ENCODE results near the gene PDGFRB.

DNA sequence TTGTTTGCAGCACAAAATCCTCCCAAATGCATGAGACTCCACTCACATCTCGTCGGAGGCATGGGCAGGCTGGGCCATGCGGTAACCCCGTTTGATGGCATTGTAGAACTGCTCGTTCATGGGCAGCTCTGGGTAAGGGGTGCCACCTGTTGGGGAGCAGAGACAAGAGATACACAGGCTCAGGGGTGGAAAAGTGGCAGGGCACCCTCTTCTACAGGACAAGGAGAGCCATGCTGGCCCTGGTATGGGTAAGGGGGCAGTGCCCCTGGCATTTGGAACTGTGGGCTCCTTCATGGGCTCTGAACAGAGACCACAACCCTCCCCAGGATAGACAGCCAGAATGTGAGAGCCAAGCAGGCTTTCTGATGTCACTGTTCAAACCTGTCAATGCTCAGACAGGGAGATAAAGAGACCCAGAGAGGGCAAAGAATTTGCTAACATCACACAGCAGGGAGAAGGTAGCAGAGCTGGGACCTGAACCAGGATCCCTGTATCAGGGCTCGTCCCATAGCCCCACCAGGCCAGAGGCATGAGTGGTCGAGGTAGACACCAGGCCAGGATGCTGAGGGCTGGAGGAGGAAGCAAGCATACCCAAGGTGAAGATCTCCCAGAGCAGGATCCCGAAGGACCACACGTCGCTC, 36.1 kb downstream of the PDGFRB start:
- TF ChIP-seq, protein P1, sequence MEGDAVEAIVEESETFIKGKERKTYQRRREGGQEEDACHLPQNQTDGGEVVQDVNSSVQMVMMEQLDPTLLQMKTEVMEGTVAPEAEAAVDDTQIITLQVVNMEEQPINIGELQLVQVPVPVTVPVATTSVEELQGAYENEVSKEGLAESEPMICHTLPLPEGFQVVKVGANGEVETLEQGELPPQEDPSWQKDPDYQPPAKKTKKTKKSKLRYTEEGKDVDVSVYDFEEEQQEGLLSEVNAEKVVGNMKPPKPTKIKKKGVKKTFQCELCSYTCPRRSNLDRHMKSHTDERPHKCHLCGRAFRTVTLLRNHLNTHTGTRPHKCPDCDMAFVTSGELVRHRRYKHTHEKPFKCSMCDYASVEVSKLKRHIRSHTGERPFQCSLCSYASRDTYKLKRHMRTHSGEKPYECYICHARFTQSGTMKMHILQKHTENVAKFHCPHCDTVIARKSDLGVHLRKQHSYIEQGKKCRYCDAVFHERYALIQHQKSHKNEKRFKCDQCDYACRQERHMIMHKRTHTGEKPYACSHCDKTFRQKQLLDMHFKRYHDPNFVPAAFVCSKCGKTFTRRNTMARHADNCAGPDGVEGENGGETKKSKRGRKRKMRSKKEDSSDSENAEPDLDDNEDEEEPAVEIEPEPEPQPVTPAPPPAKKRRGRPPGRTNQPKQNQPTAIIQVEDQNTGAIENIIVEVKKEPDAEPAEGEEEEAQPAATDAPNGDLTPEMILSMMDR (conservative IDR thresholded peaks at IDR 0.05; ENCODE audit: low read depth, low read length) = no peak
- TF ChIP-seq POLR2A (IDR thresholded peaks at IDR 0.05; ENCODE audit: low read depth, low read length) (no peak), MAZ (IDR thresholded peaks at IDR 0.05; ENCODE audit: borderline replicate concordance, low read depth, low read length) (no peak), RAD21 (IDR thresholded peaks at IDR 0.05; ENCODE audit: low read length) (no peak), CEBPB (IDR thresholded peaks at IDR 0.05; ENCODE audit: low read depth, low read length) (no peak), RFX5 (IDR thresholded peaks at IDR 0.05; ENCODE audit: low read depth, low read length) (no peak), MAFK (IDR thresholded peaks at IDR 0.05; ENCODE audit: low read depth, low read length) (no peak), BHLHE40 (IDR thresholded peaks at IDR 0.05; ENCODE audit: low read depth, low read length) (no peak), RCOR1 (IDR thresholded peaks at IDR 0.05; ENCODE audit: insufficient replicate concordance, low read length) (no peak), NFE2L2 (IDR thresholded peaks at IDR 0.05; ENCODE audit: low read depth, low read length) (no peak), SMC3 (IDR thresholded peaks at IDR 0.05; ENCODE audit: low read depth, low read length) (no peak)
- TF ChIP-seq, protein P2, sequence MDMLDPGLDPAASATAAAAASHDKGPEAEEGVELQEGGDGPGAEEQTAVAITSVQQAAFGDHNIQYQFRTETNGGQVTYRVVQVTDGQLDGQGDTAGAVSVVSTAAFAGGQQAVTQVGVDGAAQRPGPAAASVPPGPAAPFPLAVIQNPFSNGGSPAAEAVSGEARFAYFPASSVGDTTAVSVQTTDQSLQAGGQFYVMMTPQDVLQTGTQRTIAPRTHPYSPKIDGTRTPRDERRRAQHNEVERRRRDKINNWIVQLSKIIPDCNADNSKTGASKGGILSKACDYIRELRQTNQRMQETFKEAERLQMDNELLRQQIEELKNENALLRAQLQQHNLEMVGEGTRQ (IDR thresholded peaks at IDR 0.05; ENCODE audit: low read depth, low read length) = no peak
- TF ChIP-seq, protein P3, sequence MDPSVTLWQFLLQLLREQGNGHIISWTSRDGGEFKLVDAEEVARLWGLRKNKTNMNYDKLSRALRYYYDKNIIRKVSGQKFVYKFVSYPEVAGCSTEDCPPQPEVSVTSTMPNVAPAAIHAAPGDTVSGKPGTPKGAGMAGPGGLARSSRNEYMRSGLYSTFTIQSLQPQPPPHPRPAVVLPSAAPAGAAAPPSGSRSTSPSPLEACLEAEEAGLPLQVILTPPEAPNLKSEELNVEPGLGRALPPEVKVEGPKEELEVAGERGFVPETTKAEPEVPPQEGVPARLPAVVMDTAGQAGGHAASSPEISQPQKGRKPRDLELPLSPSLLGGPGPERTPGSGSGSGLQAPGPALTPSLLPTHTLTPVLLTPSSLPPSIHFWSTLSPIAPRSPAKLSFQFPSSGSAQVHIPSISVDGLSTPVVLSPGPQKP (IDR thresholded peaks at IDR 0.05; ENCODE audit: borderline replicate concordance, low read depth, low read length) = no peak
